GM23338 (cell line): ENCODE data around the gene CCDC69. TPM values are rescaled to one million over a fixed set of nuclear protein-coding genes. Genes with fewer than 3 reads are reported as not detected.

Experiments
- ATAC-seq: fragments of 200-7000 bp; cut with Tn5 transposase; 3 replicates; pipeline ENCODE4 v1.9.1; 2020
- DNase-seq: peaks from one replicate; pipeline ENCODE4 v3.0.0-alpha.2; 2015; ENCODE audit warnings: low spot score
- H2AFZ ChIP-seq: fragments of 200-600 bp; sonication (generic); 2 replicates; pipeline ENCODE4 v1.8.0; 2016; ENCODE audit warnings: antibody characterized with exemption, mild to moderate bottlenecking, moderate library complexity
- H3F3A ChIP-seq: fragments of 200-600 bp; sonication (generic); replicated peaks from 2 replicates; pipeline ENCODE4 v1.8.0; 2017; ENCODE audit warnings: antibody characterized with exemption, mixed run types, low read depth
- H3K27ac ChIP-seq: fragments of 200-600 bp; sonication (generic); 2 replicates; pipeline ENCODE4 v1.6.1; 2016; ENCODE audit warnings: low read depth
- H3K27me3 ChIP-seq: fragments of 200-600 bp; sonication (generic); 2 replicates; pipeline ENCODE4 v1.8.0; 2016; ENCODE audit warnings: mild to moderate bottlenecking, mixed run types, moderate library complexity; ENCODE audit not compliant: insufficient read depth
- H3K36me3 ChIP-seq: fragments of 200-600 bp; sonication (generic); 2 replicates; pipeline ENCODE4 v1.8.0; 2016; ENCODE audit warnings: mild to moderate bottlenecking; ENCODE audit not compliant: insufficient read depth
- H3K4me1 ChIP-seq: fragments of 200-600 bp; sonication (generic); 2 replicates; pipeline ENCODE4 v1.8.0; 2016; ENCODE audit warnings: mild to moderate bottlenecking, moderate library complexity; ENCODE audit not compliant: insufficient read depth
- H3K4me2 ChIP-seq: fragments of 200-600 bp; sonication (generic); 2 replicates; pipeline ENCODE4 v1.7.1; 2017; ENCODE audit warnings: mixed run types
- H3K4me3 ChIP-seq: fragments of 200-600 bp; sonication (generic); 2 replicates; pipeline ENCODE4 v1.6.1; 2016; ENCODE audit warnings: mixed run types
- H3K79me2 ChIP-seq: fragments of 200-600 bp; sonication (generic); replicated peaks from 2 replicates; pipeline ENCODE4 v1.8.0; 2017; ENCODE audit warnings: mild to moderate bottlenecking; ENCODE audit not compliant: insufficient read depth
- H3K9me2 ChIP-seq: fragments of 200-600 bp; sonication (generic); 2 replicates; pipeline ENCODE4 v1.8.0; 2017; ENCODE audit not compliant: insufficient read depth
- H4K20me1 ChIP-seq: fragments of 200-600 bp; sonication (generic); replicated peaks from 2 replicates; pipeline ENCODE4 v1.8.0; 2017; ENCODE audit warnings: mild to moderate bottlenecking; ENCODE audit not compliant: insufficient read depth
- H3K27ac Mint-ChIP-seq: 2 replicates; pipeline ENCODE4 v1.8.0; 2020; ENCODE audit warnings: inconsistent platforms, mild to moderate bottlenecking, moderate library complexity, mixed read lengths
- H3K27me3 Mint-ChIP-seq: 3 replicates; pipeline ENCODE4 v1.8.0; 2022; ENCODE audit warnings: low read depth, mild to moderate bottlenecking, moderate library complexity, mixed read lengths, inconsistent platforms; ENCODE audit not compliant: insufficient read depth, poor library complexity
- H3K36me3 Mint-ChIP-seq: 3 replicates; pipeline ENCODE4 v1.8.0; 2021; ENCODE audit warnings: low read depth, mild to moderate bottlenecking, inconsistent platforms, moderate library complexity, mixed read lengths
- H3K4me1 Mint-ChIP-seq: 3 replicates; pipeline ENCODE4 v1.8.0; 2020; ENCODE audit warnings: mild to moderate bottlenecking, inconsistent platforms, mixed read lengths
- H3K4me3 Mint-ChIP-seq: 3 replicates; pipeline ENCODE4 v1.8.0; 2021; ENCODE audit warnings: moderate library complexity, mild to moderate bottlenecking, inconsistent platforms, mixed read lengths
- H3K9me3 Mint-ChIP-seq: 3 replicates; pipeline ENCODE4 v1.8.0; 2020; ENCODE audit warnings: moderate library complexity, mild to moderate bottlenecking, inconsistent platforms, mixed read lengths
- CREB1 ChIP-seq: fragments of 250-450 bp; sonication (Bioruptor Pico); IDR thresholded peaks from 2 replicates; pipeline ENCODE4 v1.5.0; 2020; ENCODE audit warnings: low read depth, mild to moderate bottlenecking, moderate library complexity
- EZH2phosphoT487 ChIP-seq: fragments of 200-600 bp; sonication (generic); IDR thresholded peaks from one replicate; pipeline ENCODE4 v1.8.1; 2018; ENCODE audit warnings: antibody characterized with exemption; ENCODE audit not compliant: unreplicated experiment
- JUNB ChIP-seq: IDR thresholded peaks from one replicate; pipeline ENCODE4 v1.6.1; 2016; ENCODE audit warnings: antibody characterized with exemption; ENCODE audit not compliant: unreplicated experiment
- NANOG ChIP-seq: IDR thresholded peaks from 2 replicates; pipeline ENCODE4 v1.6.1; 2016; ENCODE audit warnings: antibody characterized with exemption, borderline replicate concordance
- POLR2AphosphoS5 ChIP-seq: IDR thresholded peaks from 2 replicates; pipeline ENCODE4 v1.6.1; 2016; ENCODE audit warnings: antibody characterized with exemption, low read depth
- ZNF331 ChIP-seq: fragments of 250-450 bp; sonication (Bioruptor Pico); IDR thresholded peaks from 2 replicates; pipeline ENCODE4 v1.5.0; 2020; ENCODE audit warnings: low read depth, mild to moderate bottlenecking, moderate library complexity
- polyA plus RNA-seq: library from polyadenylated mRNA; unstranded; fragments of >200 nt; fragmentation: Nextera tagmentation; extraction: Ambion mirVana; gene quantifications from 2 replicates; pipeline ENCODE4 v1.2.1, GENCODE V29; 2016
- total RNA-seq: library from RNA; depleted of rRNA; stranded (reverse); fragments of >200 nt; shearing (Covaris generic); gene quantifications from 2 replicates; pipeline ENCODE4 v1.2.3, GENCODE V29; 2014
- TF ChIP-seq, protein P1 (sequence below): IDR thresholded peaks from 2 replicates; pipeline ENCODE4 v1.6.1; 2016; ENCODE audit warnings: antibody characterized with exemption
- TF ChIP-seq, protein P2 (sequence below): fragments of 250-450 bp; sonication (Bioruptor Pico); IDR thresholded peaks from 2 replicates; pipeline ENCODE4 v1.5.0; 2020; ENCODE audit warnings: mild to moderate bottlenecking, moderate library complexity

The CCDC69 gene
- total and polyA plus RNA-seq, 2 experiments from 2014 or later = 2.7 to 5.3 TPM

DNA sequence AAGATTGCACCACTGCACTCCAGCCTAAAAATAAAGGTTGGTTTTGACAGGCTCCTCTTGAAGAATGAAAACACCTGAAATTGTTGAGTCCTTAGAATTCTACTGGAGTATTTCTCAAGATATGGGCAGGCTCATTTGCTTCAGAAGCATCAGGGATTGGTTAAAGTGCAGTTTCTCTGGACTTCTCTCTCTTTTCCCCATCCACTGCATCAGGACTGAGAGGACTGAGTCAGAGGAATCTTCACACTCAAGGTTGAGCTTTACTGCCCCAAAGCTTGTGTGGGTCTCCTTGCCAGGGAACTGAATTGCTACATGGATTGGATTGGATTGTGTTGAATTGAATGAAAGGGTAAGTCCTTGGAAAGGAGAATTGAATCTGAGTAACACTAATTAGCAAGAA lies 7.5 kb upstream of the CCDC69 start:
- Histone ChIP-seq H3K9me2 (no peaks in the 10 kb centered on the region), H2AFZ (no peak overlapping the region), H3K36me3 (no peaks in the 10 kb centered on the region), H3K27ac (no peak overlapping the region), H3K4me1 (peaks cover 5% of the 10 kb centered on the region; the same call in 1 of the 2 replicates), H4K20me1 (no peaks in the 10 kb centered on the region), H3K79me2 (no peaks in the 10 kb centered on the region), H3K4me2 (no peak overlapping the region), H3K27me3 (no peaks in the 10 kb centered on the region), H3K4me3 (no peak overlapping the region), H3F3A (no peaks in the 10 kb centered on the region)
- no peak overlapping the region for H3K4me3 Mint-ChIP-seq
- DNase-seq = no peak
- H3K9me3 Mint-ChIP-seq = no peaks in the 10 kb centered on the region
- TF ChIP-seq, protein P1, sequence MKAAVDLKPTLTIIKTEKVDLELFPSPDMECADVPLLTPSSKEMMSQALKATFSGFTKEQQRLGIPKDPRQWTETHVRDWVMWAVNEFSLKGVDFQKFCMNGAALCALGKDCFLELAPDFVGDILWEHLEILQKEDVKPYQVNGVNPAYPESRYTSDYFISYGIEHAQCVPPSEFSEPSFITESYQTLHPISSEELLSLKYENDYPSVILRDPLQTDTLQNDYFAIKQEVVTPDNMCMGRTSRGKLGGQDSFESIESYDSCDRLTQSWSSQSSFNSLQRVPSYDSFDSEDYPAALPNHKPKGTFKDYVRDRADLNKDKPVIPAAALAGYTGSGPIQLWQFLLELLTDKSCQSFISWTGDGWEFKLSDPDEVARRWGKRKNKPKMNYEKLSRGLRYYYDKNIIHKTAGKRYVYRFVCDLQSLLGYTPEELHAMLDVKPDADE = no peak
- TF ChIP-seq NANOG = no peak
- no peak for TF ChIP-seq POLR2AphosphoS5
- TF ChIP-seq JUNB = no peak
- no peak for TF ChIP-seq CREB1
- TF ChIP-seq, protein P2, sequence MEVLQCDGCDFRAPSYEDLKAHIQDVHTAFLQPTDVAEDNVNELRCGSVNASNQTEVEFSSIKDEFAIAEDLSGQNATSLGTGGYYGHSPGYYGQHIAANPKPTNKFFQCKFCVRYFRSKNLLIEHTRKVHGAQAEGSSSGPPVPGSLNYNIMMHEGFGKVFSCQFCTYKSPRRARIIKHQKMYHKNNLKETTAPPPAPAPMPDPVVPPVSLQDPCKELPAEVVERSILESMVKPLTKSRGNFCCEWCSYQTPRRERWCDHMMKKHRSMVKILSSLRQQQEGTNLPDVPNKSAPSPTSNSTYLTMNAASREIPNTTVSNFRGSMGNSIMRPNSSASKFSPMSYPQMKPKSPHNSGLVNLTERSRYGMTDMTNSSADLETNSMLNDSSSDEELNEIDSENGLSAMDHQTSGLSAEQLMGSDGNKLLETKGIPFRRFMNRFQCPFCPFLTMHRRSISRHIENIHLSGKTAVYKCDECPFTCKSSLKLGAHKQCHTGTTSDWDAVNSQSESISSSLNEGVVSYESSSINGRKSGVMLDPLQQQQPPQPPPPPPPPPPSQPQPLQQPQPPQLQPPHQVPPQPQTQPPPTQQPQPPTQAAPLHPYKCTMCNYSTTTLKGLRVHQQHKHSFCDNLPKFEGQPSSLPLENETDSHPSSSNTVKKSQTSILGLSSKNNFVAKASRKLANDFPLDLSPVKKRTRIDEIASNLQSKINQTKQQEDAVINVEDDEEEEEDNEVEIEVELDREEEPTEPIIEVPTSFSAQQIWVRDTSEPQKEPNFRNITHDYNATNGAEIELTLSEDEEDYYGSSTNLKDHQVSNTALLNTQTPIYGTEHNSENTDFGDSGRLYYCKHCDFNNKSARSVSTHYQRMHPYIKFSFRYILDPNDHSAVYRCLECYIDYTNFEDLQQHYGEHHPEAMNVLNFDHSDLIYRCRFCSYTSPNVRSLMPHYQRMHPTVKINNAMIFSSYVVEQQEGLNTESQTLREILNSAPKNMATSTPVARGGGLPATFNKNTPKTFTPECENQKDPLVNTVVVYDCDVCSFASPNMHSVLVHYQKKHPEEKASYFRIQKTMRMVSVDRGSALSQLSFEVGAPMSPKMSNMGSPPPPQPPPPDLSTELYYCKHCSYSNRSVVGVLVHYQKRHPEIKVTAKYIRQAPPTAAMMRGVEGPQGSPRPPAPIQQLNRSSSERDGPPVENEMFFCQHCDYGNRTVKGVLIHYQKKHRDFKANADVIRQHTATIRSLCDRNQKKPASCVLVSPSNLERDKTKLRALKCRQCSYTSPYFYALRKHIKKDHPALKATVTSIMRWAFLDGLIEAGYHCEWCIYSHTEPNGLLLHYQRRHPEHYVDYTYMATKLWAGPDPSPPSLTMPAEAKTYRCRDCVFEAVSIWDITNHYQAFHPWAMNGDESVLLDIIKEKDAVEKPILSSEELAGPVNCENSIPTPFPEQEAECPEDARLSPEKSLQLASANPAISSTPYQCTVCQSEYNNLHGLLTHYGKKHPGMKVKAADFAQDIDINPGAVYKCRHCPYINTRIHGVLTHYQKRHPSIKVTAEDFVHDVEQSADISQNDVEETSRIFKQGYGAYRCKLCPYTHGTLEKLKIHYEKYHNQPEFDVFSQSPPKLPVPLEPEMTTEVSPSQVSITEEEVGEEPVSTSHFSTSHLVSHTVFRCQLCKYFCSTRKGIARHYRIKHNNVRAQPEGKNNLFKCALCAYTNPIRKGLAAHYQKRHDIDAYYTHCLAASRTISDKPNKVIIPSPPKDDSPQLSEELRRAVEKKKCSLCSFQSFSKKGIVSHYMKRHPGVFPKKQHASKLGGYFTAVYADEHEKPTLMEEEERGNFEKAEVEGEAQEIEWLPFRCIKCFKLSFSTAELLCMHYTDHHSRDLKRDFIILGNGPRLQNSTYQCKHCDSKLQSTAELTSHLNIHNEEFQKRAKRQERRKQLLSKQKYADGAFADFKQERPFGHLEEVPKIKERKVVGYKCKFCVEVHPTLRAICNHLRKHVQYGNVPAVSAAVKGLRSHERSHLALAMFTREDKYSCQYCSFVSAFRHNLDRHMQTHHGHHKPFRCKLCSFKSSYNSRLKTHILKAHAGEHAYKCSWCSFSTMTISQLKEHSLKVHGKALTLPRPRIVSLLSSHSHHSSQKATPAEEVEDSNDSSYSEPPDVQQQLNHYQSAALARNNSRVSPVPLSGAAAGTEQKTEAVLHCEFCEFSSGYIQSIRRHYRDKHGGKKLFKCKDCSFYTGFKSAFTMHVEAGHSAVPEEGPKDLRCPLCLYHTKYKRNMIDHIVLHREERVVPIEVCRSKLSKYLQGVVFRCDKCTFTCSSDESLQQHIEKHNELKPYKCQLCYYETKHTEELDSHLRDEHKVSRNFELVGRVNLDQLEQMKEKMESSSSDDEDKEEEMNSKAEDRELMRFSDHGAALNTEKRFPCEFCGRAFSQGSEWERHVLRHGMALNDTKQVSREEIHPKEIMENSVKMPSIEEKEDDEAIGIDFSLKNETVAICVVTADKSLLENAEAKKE (CRISPR knock-in tag) = no peak
- no peak for TF ChIP-seq EZH2phosphoT487
- no peak for TF ChIP-seq ZNF331 (CRISPR knock-in tag)
- ATAC-seq = no peak
- H3K4me1 Mint-ChIP-seq = peaks cover 4% of the 10 kb centered on the region; the same call in 2 of the 3 replicates
- peaks cover 3% of the 10 kb centered on the region for H3K27me3 Mint-ChIP-seq
- H3K36me3 Mint-ChIP-seq = no peaks in the 10 kb centered on the region
- H3K27ac Mint-ChIP-seq = no peak overlapping the region
